Measurements from ENCODE around the gene VGLL4.

The VGLL4 gene

GRCh38 chr3:11625376-11626083 lies 18.2 kb downstream of the VGLL4 start:
- Histone ChIP-seq H3K27me3 (ENCODE audit: control insufficient read depth in 1 of 2, insufficient read depth in 2 of 2, low read length in 2 of 2) (no peaks in the 10 kb centered on the region), H3K4me1 (ENCODE audit: control insufficient read depth, insufficient read depth, low read length) (peaks cover 4% of the 10 kb centered on the region), H3K9me3 (ENCODE audit: control insufficient read depth in 2 of 2, low read length in 2 of 2) (no peaks in the 10 kb centered on the region), H3K4me3 (ENCODE audit: low read length in 2 of 2) (no peak overlapping the region), H3K27ac (ENCODE audit: low read length) (no peak overlapping the region), H3K9ac (ENCODE audit: low read length in 2 of 2) (no peak overlapping the region), H3K36me3 (ENCODE audit: control insufficient read depth in 2 of 2, insufficient read depth in 2 of 2, low read length in 2 of 2) (no peaks in the 10 kb centered on the region)

- Histone ChIP-seq H3K4me1 (ENCODE audit: control insufficient read depth, insufficient read depth, low read length) (peaks cover 6% of the 10 kb centered on the region), H3K9me3 (ENCODE audit: control insufficient read depth in 2 of 2, low read length in 2 of 2) (no peaks in the 10 kb centered on the region), H3K36me3 (ENCODE audit: control insufficient read depth in 2 of 2, insufficient read depth in 2 of 2, low read length in 2 of 2) (no peaks in the 10 kb centered on the region), H3K27ac (ENCODE audit: low read length) (no peak overlapping the region), H3K4me3 (ENCODE audit: low read length in 2 of 2) (peak overlapping the region in 1 of 2 donors; percentile 14), H3K27me3 (ENCODE audit: control insufficient read depth in 1 of 2, insufficient read depth in 2 of 2, low read length in 2 of 2) (no peaks in the 10 kb centered on the region), H3K9ac (ENCODE audit: low read length in 2 of 2) (no peak overlapping the region)
Measured at GRCh38 chr3:11624704-11625375, 18.9 kb downstream of the VGLL4 start.

GRCh38 chr3:11624161-11624560 lies 19.6 kb downstream of the VGLL4 start:
- Histone ChIP-seq H3K4me3 (ENCODE audit: low read length in 2 of 2) (no peak overlapping the region), H3K4me1 (ENCODE audit: control insufficient read depth, insufficient read depth, low read length) (peaks cover 6% of the 10 kb centered on the region), H3K9ac (ENCODE audit: low read length in 2 of 2) (no peak overlapping the region), H3K9me3 (ENCODE audit: control insufficient read depth in 2 of 2, low read length in 2 of 2) (no peaks in the 10 kb centered on the region), H3K36me3 (ENCODE audit: control insufficient read depth in 2 of 2, insufficient read depth in 2 of 2, low read length in 2 of 2) (no peaks in the 10 kb centered on the region), H3K27ac (ENCODE audit: low read length) (no peak overlapping the region), H3K27me3 (ENCODE audit: control insufficient read depth in 1 of 2, insufficient read depth in 2 of 2, low read length in 2 of 2) (no peaks in the 10 kb centered on the region)

- Histone ChIP-seq H3K9me3 (ENCODE audit: control insufficient read depth in 2 of 2, low read length in 2 of 2) (no peaks in the 10 kb centered on the region), H3K36me3 (ENCODE audit: control insufficient read depth in 2 of 2, insufficient read depth in 2 of 2, low read length in 2 of 2) (no peaks in the 10 kb centered on the region), H3K27me3 (ENCODE audit: control insufficient read depth in 1 of 2, insufficient read depth in 2 of 2, low read length in 2 of 2) (no peaks in the 10 kb centered on the region), H3K4me1 (ENCODE audit: control insufficient read depth, insufficient read depth, low read length) (peaks cover 6% of the 10 kb centered on the region), H3K4me3 (ENCODE audit: low read length in 2 of 2) (no peak overlapping the region), H3K27ac (ENCODE audit: low read length) (no peak overlapping the region), H3K9ac (ENCODE audit: low read length in 2 of 2) (no peak overlapping the region)
Measured at GRCh38 chr3:11622586-11623550, 20.8 kb downstream of the VGLL4 start.

- H3K4me3 ChIP-seq (ENCODE audit: low read length in 2 of 2): no peak overlapping the region
- H3K9me3 ChIP-seq (ENCODE audit: control insufficient read depth in 2 of 2, low read length in 2 of 2): no peaks in the 10 kb centered on the region
- H3K36me3 ChIP-seq (ENCODE audit: control insufficient read depth in 2 of 2, insufficient read depth in 2 of 2, low read length in 2 of 2): no peaks in the 10 kb centered on the region
- no peak overlapping the region for H3K27ac ChIP-seq (ENCODE audit: low read length)
- H3K9ac ChIP-seq (ENCODE audit: low read length in 2 of 2): no peak overlapping the region
- no peaks in the 10 kb centered on the region for H3K27me3 ChIP-seq (ENCODE audit: control insufficient read depth in 1 of 2, insufficient read depth in 2 of 2, low read length in 2 of 2)
- H3K4me1 ChIP-seq (ENCODE audit: control insufficient read depth, insufficient read depth, low read length): peaks cover 11% of the 10 kb centered on the region
Measured at GRCh38 chr3:11621077-11621476, 22.6 kb downstream of the VGLL4 start.

GRCh38 chr3:11619946-11620652 lies 23.6 kb downstream of the VGLL4 start:
- no peaks in the 10 kb centered on the region for H3K36me3 ChIP-seq (ENCODE audit: control insufficient read depth in 2 of 2, insufficient read depth in 2 of 2, low read length in 2 of 2)
- H3K9ac ChIP-seq (ENCODE audit: low read length in 2 of 2): no peak overlapping the region
- H3K27ac ChIP-seq (ENCODE audit: low read length): no peak overlapping the region
- no peaks in the 10 kb centered on the region for H3K9me3 ChIP-seq (ENCODE audit: control insufficient read depth in 2 of 2, low read length in 2 of 2)
- H3K4me3 ChIP-seq (ENCODE audit: low read length in 2 of 2): no peak overlapping the region
- peaks cover 15% of the 10 kb centered on the region for H3K4me1 ChIP-seq (ENCODE audit: control insufficient read depth, insufficient read depth, low read length)
- no peaks in the 10 kb centered on the region for H3K27me3 ChIP-seq (ENCODE audit: control insufficient read depth in 1 of 2, insufficient read depth in 2 of 2, low read length in 2 of 2)

- Histone ChIP-seq H3K4me3 (ENCODE audit: low read length in 2 of 2) (no peak overlapping the region), H3K36me3 (ENCODE audit: control insufficient read depth in 2 of 2, insufficient read depth in 2 of 2, low read length in 2 of 2) (no peaks in the 10 kb centered on the region), H3K9ac (ENCODE audit: low read length in 2 of 2) (no peak overlapping the region), H3K27ac (ENCODE audit: low read length) (no peak overlapping the region), H3K4me1 (ENCODE audit: control insufficient read depth, insufficient read depth, low read length) (peaks cover 14% of the 10 kb centered on the region), H3K9me3 (ENCODE audit: control insufficient read depth in 2 of 2, low read length in 2 of 2) (no peaks in the 10 kb centered on the region), H3K27me3 (ENCODE audit: control insufficient read depth in 1 of 2, insufficient read depth in 2 of 2, low read length in 2 of 2) (no peaks in the 10 kb centered on the region)
Measured at GRCh38 chr3:11619461-11619860, 24.3 kb downstream of the VGLL4 start.

- peaks cover 18% of the 10 kb centered on the region for H3K4me1 ChIP-seq (ENCODE audit: control insufficient read depth, insufficient read depth, low read length)
- H3K27ac ChIP-seq (ENCODE audit: low read length): no peak overlapping the region
- no peak overlapping the region for H3K9ac ChIP-seq (ENCODE audit: low read length in 2 of 2)
- no peaks in the 10 kb centered on the region for H3K9me3 ChIP-seq (ENCODE audit: control insufficient read depth in 2 of 2, low read length in 2 of 2)
- no peaks in the 10 kb centered on the region for H3K27me3 ChIP-seq (ENCODE audit: control insufficient read depth in 1 of 2, insufficient read depth in 2 of 2, low read length in 2 of 2)
- H3K4me3 ChIP-seq (ENCODE audit: low read length in 2 of 2): no peak overlapping the region
- H3K36me3 ChIP-seq (ENCODE audit: control insufficient read depth in 2 of 2, insufficient read depth in 2 of 2, low read length in 2 of 2): no peaks in the 10 kb centered on the region
Measured at GRCh38 chr3:11618904-11619303, 24.8 kb downstream of the VGLL4 start.

- no peaks in the 10 kb centered on the region for H3K36me3 ChIP-seq (ENCODE audit: control insufficient read depth in 2 of 2, insufficient read depth in 2 of 2, low read length in 2 of 2)
- no peaks in the 10 kb centered on the region for H3K9me3 ChIP-seq (ENCODE audit: control insufficient read depth in 2 of 2, low read length in 2 of 2)
- H3K9ac ChIP-seq (ENCODE audit: low read length in 2 of 2): no peak overlapping the region
- no peak overlapping the region for H3K27ac ChIP-seq (ENCODE audit: low read length)
- H3K4me1 ChIP-seq (ENCODE audit: control insufficient read depth, insufficient read depth, low read length): peaks cover 35% of the 10 kb centered on the region
- H3K27me3 ChIP-seq (ENCODE audit: control insufficient read depth in 1 of 2, insufficient read depth in 2 of 2, low read length in 2 of 2): no peaks in the 10 kb centered on the region
- no peak overlapping the region for H3K4me3 ChIP-seq (ENCODE audit: low read length in 2 of 2)
Measured at GRCh38 chr3:11616551-11616950, 27.2 kb downstream of the VGLL4 start.

GRCh38 chr3:11613851-11614487 lies 29.7 kb downstream of the VGLL4 start:
- Histone ChIP-seq H3K27ac (ENCODE audit: low read length) (no peak overlapping the region), H3K4me1 (ENCODE audit: control insufficient read depth, insufficient read depth, low read length) (peaks cover 44% of the 10 kb centered on the region), H3K27me3 (ENCODE audit: control insufficient read depth in 1 of 2, insufficient read depth in 2 of 2, low read length in 2 of 2) (no peaks in the 10 kb centered on the region), H3K9ac (ENCODE audit: low read length in 2 of 2) (no peak overlapping the region), H3K9me3 (ENCODE audit: control insufficient read depth in 2 of 2, low read length in 2 of 2) (no peaks in the 10 kb centered on the region), H3K4me3 (ENCODE audit: low read length in 2 of 2) (no peak overlapping the region), H3K36me3 (ENCODE audit: control insufficient read depth in 2 of 2, insufficient read depth in 2 of 2, low read length in 2 of 2) (no peaks in the 10 kb centered on the region)
